A549 (cell line): ENCODE measurements around the gene SMIM36.

Experiments
- CBX2 ChIP-seq: fragments of 200-600 bp; sonication (generic); IDR thresholded peaks from 2 replicates; pipeline ENCODE4 v1.6.1; 2016; ENCODE audit warnings: low read depth, mild to moderate bottlenecking, borderline replicate concordance
- CTCF ChIP-seq: fragments of >200 bp; sonication (Bioruptor Twin); formaldehyde crosslinking; IDR thresholded peaks from 3 replicates; pipeline ENCODE4 v1.5.1; 2016
- HDAC2 ChIP-seq: fragments of 200-600 bp; sonication (generic); IDR thresholded peaks from 2 replicates; pipeline ENCODE4 v1.6.1; 2016
- KDM1A ChIP-seq: fragments of 200-600 bp; sonication (generic); IDR thresholded peaks from 2 replicates; pipeline ENCODE4 v1.6.1; 2016; ENCODE audit warnings: low read depth, mild to moderate bottlenecking
- REST ChIP-seq: fragments of 200-600 bp; sonication (generic); IDR thresholded peaks from 2 replicates; pipeline ENCODE4 v1.6.1; 2016; ENCODE audit warnings: antibody characterized with exemption, mild to moderate bottlenecking, moderate library complexity
- SREBF2 ChIP-seq: fragments of 450-650 bp; IDR thresholded peaks from 2 replicates; pipeline ENCODE4 v1.6.1; 2014; ENCODE audit warnings: mild to moderate bottlenecking, moderate library complexity
- TP53 ChIP-seq: fragments of 250-450 bp; sonication (Bioruptor Pico); IDR thresholded peaks from 2 replicates; pipeline ENCODE4 v1.5.0; 2021; ENCODE audit warnings: mild to moderate bottlenecking, moderate library complexity
- USF2 ChIP-seq: fragments of 450-650 bp; IDR thresholded peaks from 2 replicates; pipeline ENCODE4 v1.6.1; 2014; ENCODE audit warnings: antibody characterized with exemption

GRCh38 chr17:55442953-55443683, 68.1 kb downstream of the SMIM36 start:
- no peak for TF ChIP-seq CTCF
- TF ChIP-seq HDAC2 = no peak
- TF ChIP-seq KDM1A = no peak
- TF ChIP-seq SREBF2 = no peak
- no peak for TF ChIP-seq USF2
- no peak for TF ChIP-seq TP53 (CRISPR knock-in tag)
- TF ChIP-seq CBX2 = no peak
- no peak for TF ChIP-seq REST
